SK-N-SH (cell line): ENCODE measurements around the gene ANAPC4. TPM values are rescaled to one million over a fixed set of nuclear protein-coding genes. Genes with fewer than 3 reads are reported as not detected.
"Not testable (repeated sequence)": the region's sequence is repeated elsewhere in the genome, so short reads cannot be mapped to it uniquely, and the experiment has no call there.

Source experiments
- CTCF ChIA-PET: fragments of 300-600, 350-600 bp; formaldehyde crosslinking; extraction: SDS; loops from one replicate; lab custom pipeline; 2021; lab: Yijun Ruan, JAX
- POLR2A ChIA-PET: fragments of 350-600 bp; sonication (Branson Sonifier 250); formaldehyde crosslinking; extraction: SDS; loops from one replicate; lab custom pipeline; 2020; ENCODE audit warnings: antibody characterized with exemption, inconsistent platforms; lab: Yijun Ruan, JAX
- DNase-seq: peaks from one replicate; pipeline ENCODE4 v3.0.0; 2012
- H2AFZ ChIP-seq: fragments of 200-600 bp; sonication (generic); 2 replicates; pipeline ENCODE4 v1.8.1; 2016; ENCODE audit warnings: antibody characterized with exemption, mild to moderate bottlenecking, low read depth
- H3F3A ChIP-seq: fragments of 200-600 bp; sonication (generic); replicated peaks from 2 replicates; pipeline ENCODE3; 2016; ENCODE audit warnings: antibody characterized with exemption, mild to moderate bottlenecking; ENCODE audit not compliant: insufficient read depth
- H3K27ac ChIP-seq, 2 experiments: fragments of 200-500 bp in 1 of 2; fragments of 200-600 bp in 1 of 2; sonication (Bioruptor generic) in 1 of 2; sonication (generic), shearing (Covaris generic) in 1 of 2; 2 replicates each; pipeline versions ENCODE4 v1.5.1 to v1.6.1; 2014 to 2016; ENCODE audit warnings: low read depth in 2 of 2, inconsistent platforms in 1 of 2, low read length in 1 of 2, mild to moderate bottlenecking in 1 of 2, mixed read lengths in 1 of 2
- H3K27me3 ChIP-seq: fragments of 200-600 bp; sonication (generic), shearing (Covaris generic); 2 replicates; pipeline ENCODE4 v1.6.1; 2016; ENCODE audit warnings: mixed run types; ENCODE audit not compliant: insufficient read depth
- H3K36me3 ChIP-seq, 2 experiments: fragments of 200-500 bp in 1 of 2; fragments of 200-600 bp in 1 of 2; sonication (Bioruptor generic) in 1 of 2; sonication (generic) in 1 of 2; replicated peaks in 1 of 2; 2 replicates each; pipeline versions ENCODE3 to v1.5.1; 2014 to 2016; ENCODE audit warnings: low read length in 1 of 2, mild to moderate bottlenecking in 1 of 2; ENCODE audit not compliant: insufficient read depth in 2 of 2, control insufficient read depth in 1 of 2
- H3K4me1 ChIP-seq, 2 experiments: fragments of 200-500 bp in 1 of 2; fragments of 200-600 bp in 1 of 2; sonication (Bioruptor generic) in 1 of 2; sonication (generic), shearing (Covaris generic) in 1 of 2; 2 replicates each; pipeline versions ENCODE4 v1.5.1 to v1.6.1; 2014 to 2016; ENCODE audit warnings: low read depth in 1 of 2, low read length in 1 of 2, mixed run types in 1 of 2; ENCODE audit not compliant: insufficient read depth in 2 of 2, control insufficient read depth in 1 of 2
- H3K4me2 ChIP-seq: fragments of 200-600 bp; sonication (generic), shearing (Covaris generic); 2 replicates; pipeline ENCODE4 v1.6.1; 2017; ENCODE audit warnings: mixed run types
- H3K4me3 ChIP-seq, 2 experiments: fragments of 200-500 bp in 1 of 2; fragments of 200-600 bp in 1 of 2; sonication (Bioruptor generic) in 1 of 2; sonication (generic), shearing (Covaris generic) in 1 of 2; 2 replicates each; pipeline versions ENCODE4 v1.5.1 to v1.8.1; 2014 to 2016; ENCODE audit warnings: low read depth in 2 of 2, inconsistent platforms in 1 of 2, low read length in 1 of 2, mild to moderate bottlenecking in 1 of 2, mixed read lengths in 1 of 2, moderate library complexity in 1 of 2
- H3K79me2 ChIP-seq: fragments of 200-600 bp; sonication (generic); 2 replicates; pipeline ENCODE4 v1.8.1; 2017; ENCODE audit warnings: mild to moderate bottlenecking; ENCODE audit not compliant: insufficient read depth
- H3K9ac ChIP-seq: fragments of 200-600 bp; sonication (generic); 2 replicates; pipeline ENCODE4 v1.6.1; 2017; ENCODE audit warnings: mixed run types
- H3K9me2 ChIP-seq: fragments of 200-600 bp; sonication (generic); 2 replicates; pipeline ENCODE4 v1.6.1; 2017; ENCODE audit warnings: mixed run types
- H3K9me3 ChIP-seq: fragments of 200-600 bp; sonication (generic); 2 replicates; pipeline ENCODE4 v1.6.1; 2017; ENCODE audit warnings: mixed run types, mild to moderate bottlenecking, moderate library complexity
- H4K20me1 ChIP-seq: fragments of 200-600 bp; sonication (generic); 2 replicates; pipeline ENCODE4 v1.6.1; 2017; ENCODE audit warnings: mild to moderate bottlenecking, mixed run types; ENCODE audit not compliant: insufficient read depth
- EP300 ChIP-seq, 2 experiments: IDR thresholded peaks; 2 replicates each; pipeline versions ENCODE4 v1.4.0 to v1.6.1; 2012; ENCODE audit warnings: borderline replicate concordance in 1 of 2, low read depth in 1 of 2, low read length in 1 of 2
- FOXJ3 ChIP-seq: sonication (generic); formaldehyde crosslinking; IDR thresholded peaks from 2 replicates; pipeline ENCODE4 v1.5.1; 2020; ENCODE audit warnings: mild to moderate bottlenecking, missing genetic modification reagents
- MAX ChIP-seq: IDR thresholded peaks from 2 replicates; pipeline ENCODE4 v1.4.0; 2012; ENCODE audit warnings: low read depth
- POLR2AphosphoS5 ChIP-seq: IDR thresholded peaks from 2 replicates; pipeline ENCODE4 v1.6.1; 2012; ENCODE audit warnings: low read depth, low read length
- RCOR1 ChIP-seq: fragments of 150-350 bp; IDR thresholded peaks from 2 replicates; pipeline ENCODE4 v1.6.1; 2017; ENCODE audit warnings: antibody characterized with exemption, low read length
- REST ChIP-seq: IDR thresholded peaks from 2 replicates; pipeline ENCODE4 v1.6.1; 2012; ENCODE audit warnings: mild to moderate bottlenecking, low read depth, low read length, moderate library complexity
- TAF1 ChIP-seq: IDR thresholded peaks from 2 replicates; pipeline ENCODE4 v1.6.1; 2012; ENCODE audit warnings: low read depth, mild to moderate bottlenecking, low read length, moderate library complexity, borderline replicate concordance
- TCF12 ChIP-seq: IDR thresholded peaks from 2 replicates; pipeline ENCODE4 v1.4.0; 2012
- TEAD4 ChIP-seq: IDR thresholded peaks from 2 replicates; pipeline ENCODE4 v1.4.0; 2012; ENCODE audit warnings: mild to moderate bottlenecking, borderline replicate concordance; ENCODE audit not compliant: insufficient read depth
- USF2 ChIP-seq: fragments of 150-350 bp; IDR thresholded peaks from 2 replicates; pipeline ENCODE4 v1.6.1; 2017; ENCODE audit warnings: antibody characterized with exemption, low read length, low read depth, borderline replicate concordance
- WGBS: methylation state at CpG from one replicate; pipeline ENCODE4 v1.1.6; 2017; ENCODE audit warnings: low lambda C conversion rate; 5-methylcytosine and 5-hydroxymethylcytosine counted together
- polyA plus RNA-seq, 3 experiments: library from polyadenylated mRNA; depleted of rRNA; stranded (reverse); fragments of >200 nt; gene quantifications; 2 replicates each; pipeline ENCODE4 v1.2.3, GENCODE V29; 2012

The ANAPC4 gene
- polyA plus RNA-seq, 1 of the 3 experiments (the other 2 are of a cell fraction) = 7.7 TPM

- no peak for TF ChIP-seq TEAD4
Observed at GRCh38 chr4:25376754-25377571, at the start of gene ANAPC4 (continued).

GRCh38 chr4:25328463-25328862 lies 48.6 kb upstream of the ANAPC4 start:
- DNase-seq, H3K27me3 ChIP-seq, H3K9me2 ChIP-seq, H3K9me3 ChIP-seq, H3K4me3 ChIP-seq, H4K20me1 ChIP-seq, H3K27ac ChIP-seq, H3F3A ChIP-seq, H3K4me1 ChIP-seq, H3K9ac ChIP-seq, H3K36me3 ChIP-seq, H3K79me2 ChIP-seq, H3K4me2 ChIP-seq, POLR2A ChIA-PET, H2AFZ ChIP-seq: not testable (repeated sequence)
- 95% methylated on average over 3 of the region's 3 CpGs for WGBS
- CTCF ChIA-PET = interaction anchor here (1.0 to 2.0 kb wide), 2 partner anchors 16 kb away, joined by 5 to 8 read pairs; partner anchors contain the start of gene ZCCHC4

- Histone ChIP-seq H3K9ac (no peak overlapping the region), H3K79me2 (no peaks in the 10 kb centered on the region), H4K20me1 (no peaks in the 10 kb centered on the region), H3K4me1 (no peaks in the 10 kb centered on the region; a peak in 1 of 4 replicates), H3K9me2 (no peaks in the 10 kb centered on the region), H3K27ac (no peak overlapping the region), H3K36me3 (peaks cover 2 to 4% of the 10 kb centered on the region in 2 experiments), H3F3A (no peaks in the 10 kb centered on the region), H3K4me2 (no peak overlapping the region), H3K27me3 (no peaks in the 10 kb centered on the region), H2AFZ (no peak overlapping the region), H3K9me3 (no peaks in the 10 kb centered on the region), H3K4me3 (no peak overlapping the region)
- no peak for TF ChIP-seq MAX
- no peak for TF ChIP-seq USF2
- TF ChIP-seq POLR2AphosphoS5 = no peak
- TF ChIP-seq TCF12 = no peak
- TF ChIP-seq TAF1 = no peak
- TF ChIP-seq RCOR1 = no peak
- TF ChIP-seq EP300 (IDR thresholded peaks at IDR 0.05; ENCODE audit: borderline replicate concordance in 1 of 2, low read depth in 1 of 2, low read length in 1 of 2) = no peak
- TF ChIP-seq FOXJ3 (CRISPR knock-in tag) = no peak
- TF ChIP-seq REST = no peak
- CTCF ChIA-PET = interaction anchor here (1.5 to 3.2 kb wide), 3 partner anchors 10 to 37 kb away, joined by 4 to 12 read pairs (median 10); partner anchors contain the start of gene ZCCHC4
- 93% methylated on average over 1 of the region's 1 CpG for whole genome bisulfite sequencing
- no peak for DNase-seq
- POLR2A ChIA-PET = no interaction called here
Observed at GRCh38 chr4:25330335-25330734, 46.7 kb upstream of the ANAPC4 start.
